Choroid plexus epithelial cell (primary cell): ENCODE data around the gene COPG2.
"Not testable (repeated sequence)": the region's sequence is repeated elsewhere in the genome, so short reads cannot be mapped to it uniquely, and the experiment has no call there.

Experiments
- DNase-seq: peaks from one replicate; pipeline ENCODE4 v3.0.0-alpha.2; 2010; ENCODE audit warnings: low read depth
- H3K4me3 ChIP-seq: 2 replicates; pipeline ENCODE4 v1.5.1; 2011; ENCODE audit warnings: low read depth, mild to moderate bottlenecking, control low read depth, low read length, moderate library complexity
- CTCF ChIP-seq: conservative IDR thresholded peaks from 2 replicates; pipeline ENCODE4 v1.5.1; 2011; ENCODE audit warnings: low read depth, mild to moderate bottlenecking, control low read depth, inconsistent platforms, low read length, moderate library complexity

Gene COPG2

GRCh38 chr7:130628901-130629300 is 39.6 kb downstream of the COPG2 start:
- no peak for TF ChIP-seq CTCF
- no peak for DNase-seq
- H3K4me3 ChIP-seq, result no peak overlapping the region

- H3K4me3 ChIP-seq, result no peak overlapping the region
- no peak for DNase-seq
- no peak for TF ChIP-seq CTCF
These were observed 40.8 kb downstream of the COPG2 start for GRCh38 chr7:130627775-130628174.

GRCh38 chr7:130622866-130623265 is 45.7 kb downstream of the COPG2 start:
- H3K4me3 ChIP-seq, result no peak overlapping the region
- DNase-seq, result no peak
- no peak for TF ChIP-seq CTCF

- no peak for TF ChIP-seq CTCF
- DNase-seq, result no peak
- H3K4me3 ChIP-seq, result no peak overlapping the region
These were observed 53.0 kb downstream of the COPG2 start for GRCh38 chr7:130615583-130615982.

GRCh38 chr7:130614449-130614848 is 54.1 kb downstream of the COPG2 start:
- no peak for TF ChIP-seq CTCF
- DNase-seq, result no peak
- H3K4me3 ChIP-seq, result no peak overlapping the region

- H3K4me3 ChIP-seq, result no peak overlapping the region
- DNase-seq, result no peak
- no peak for TF ChIP-seq CTCF
These were observed 57.3 kb downstream of the COPG2 start for GRCh38 chr7:130611218-130611617.

GRCh38 chr7:130607066-130607465 is 61.5 kb downstream of the COPG2 start:
- not testable (repeated sequence) for H3K4me3 ChIP-seq, DNase-seq

GRCh38 chr7:130606161-130606560 is 62.4 kb downstream of the COPG2 start:
- TF ChIP-seq CTCF, result no peak
- no peak overlapping the region for H3K4me3 ChIP-seq
- no peak for DNase-seq
